Measurements from ENCODE around the gene GRK2. TPM values are rescaled to one million over a fixed set of nuclear protein-coding genes. Genes with fewer than 3 reads are reported as not detected.

GRK2 gene
- polyA plus RNA-seq, 1 donor from 2014 or later: 26.2 TPM

DNA sequence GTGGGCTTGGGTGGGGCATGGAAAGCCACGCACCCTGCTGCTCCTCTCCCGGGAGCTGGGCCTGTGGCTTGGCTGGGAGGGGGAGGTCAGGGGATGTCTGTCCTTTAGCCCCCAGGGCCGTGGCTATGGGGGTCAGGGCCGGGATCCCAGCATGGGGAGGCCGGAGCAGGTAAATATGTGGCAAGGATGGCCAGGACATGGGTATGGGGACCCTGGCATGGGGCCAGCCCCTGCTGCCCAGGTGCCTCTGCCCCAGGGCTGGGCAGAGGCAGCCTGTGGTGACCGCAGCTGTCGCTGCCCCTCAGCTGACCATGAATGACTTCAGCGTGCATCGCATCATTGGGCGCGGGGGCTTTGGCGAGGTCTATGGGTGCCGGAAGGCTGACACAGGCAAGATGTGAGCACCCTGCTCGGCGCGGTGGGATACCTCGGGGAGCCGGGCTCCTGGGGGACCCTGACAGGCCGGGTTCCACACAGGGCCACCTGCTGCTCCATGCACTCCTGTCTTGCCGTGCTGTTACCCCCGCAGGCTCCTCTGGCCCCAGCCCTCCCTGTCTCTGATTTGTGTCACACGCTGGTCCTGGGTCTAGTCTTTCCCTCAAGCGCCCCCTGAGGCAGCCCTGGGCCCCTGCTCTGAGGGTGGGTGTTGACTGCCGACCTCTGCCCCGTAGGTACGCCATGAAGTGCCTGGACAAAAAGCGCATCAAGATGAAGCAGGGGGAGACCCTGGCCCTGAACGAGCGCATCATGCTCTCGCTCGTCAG, 14.7 kb downstream of the GRK2 start:
- Mint-ChIP-seq H3K36me3 (no peaks in the 10 kb centered on the region), H3K27ac (peak overlapping the region in 1 of 3 donors; percentile 86), H3K9me3 (no peaks in the 10 kb centered on the region), H3K27me3 (peaks cover 2% of the 10 kb centered on the region), H3K4me1 (peaks cover 13 to 24% (median 23%) of the 10 kb centered on the region in 3 donors), H3K4me3 (no peak overlapping the region)

DNA sequence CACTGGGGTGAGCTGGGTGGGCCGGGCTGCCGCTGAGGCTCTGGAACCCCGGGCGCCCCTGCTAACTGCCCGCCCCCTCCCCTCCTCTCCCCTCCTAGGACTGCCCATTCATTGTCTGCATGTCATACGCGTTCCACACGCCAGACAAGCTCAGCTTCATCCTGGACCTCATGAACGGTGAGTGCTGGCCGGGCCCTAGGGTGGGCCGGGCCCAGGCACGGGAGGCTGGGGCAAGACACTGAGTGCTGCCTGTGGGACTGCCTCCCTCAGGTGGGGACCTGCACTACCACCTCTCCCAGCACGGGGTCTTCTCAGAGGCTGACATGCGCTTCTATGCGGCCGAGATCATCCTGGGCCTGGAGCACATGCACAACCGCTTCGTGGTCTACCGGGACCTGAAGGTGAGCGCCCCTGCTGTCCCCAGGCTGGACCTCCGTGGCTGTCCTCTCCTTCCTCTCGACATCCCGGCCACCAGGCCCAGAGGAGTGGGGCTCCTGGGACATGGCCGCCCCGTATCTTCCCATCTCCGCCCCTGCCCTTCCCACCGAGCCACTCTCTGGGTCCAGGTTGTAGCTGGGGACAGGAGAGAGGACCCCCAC, 15.4 kb downstream of the GRK2 start:
- Mint-ChIP-seq H3K9me3 (no peaks in the 10 kb centered on the region), H3K27ac (no peak overlapping the region), H3K4me1 (peaks cover 9 to 21% (median 18%) of the 10 kb centered on the region in 3 donors), H3K27me3 (peaks cover under 1% of the 10 kb centered on the region), H3K4me3 (no peak overlapping the region), H3K36me3 (no peaks in the 10 kb centered on the region)

DNA sequence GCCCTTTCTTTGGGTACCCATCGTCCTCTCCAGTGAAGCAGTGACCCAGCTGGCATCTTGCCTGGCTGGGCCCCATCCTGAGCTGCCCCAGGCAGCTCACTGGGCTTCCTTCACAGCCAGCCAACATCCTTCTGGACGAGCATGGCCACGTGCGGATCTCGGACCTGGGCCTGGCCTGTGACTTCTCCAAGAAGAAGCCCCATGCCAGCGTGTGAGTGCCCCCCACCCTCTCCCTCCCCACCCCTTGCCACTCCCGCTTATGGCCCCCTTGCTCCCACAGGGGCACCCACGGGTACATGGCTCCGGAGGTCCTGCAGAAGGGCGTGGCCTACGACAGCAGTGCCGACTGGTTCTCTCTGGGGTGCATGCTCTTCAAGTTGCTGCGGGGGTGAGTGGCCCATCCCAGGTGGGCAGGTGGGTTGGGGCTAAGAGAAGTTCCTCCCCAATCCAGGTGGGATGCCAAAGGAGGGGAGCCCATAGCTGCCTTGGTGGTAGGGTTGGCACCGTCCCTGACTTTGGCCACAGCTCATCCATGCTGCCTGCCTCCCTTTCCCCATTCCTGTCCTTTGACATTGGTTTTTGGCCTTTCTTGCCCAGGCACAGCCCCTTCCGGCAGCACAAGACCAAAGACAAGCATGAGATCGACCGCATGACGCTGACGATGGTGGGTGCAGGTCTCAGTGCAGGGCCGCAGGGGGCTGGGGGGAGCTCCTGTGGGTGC, 16.0 kb downstream of the GRK2 start:
- Mint-ChIP-seq H3K27me3 (peaks cover 2% of the 10 kb centered on the region), H3K36me3 (no peaks in the 10 kb centered on the region), H3K4me1 (peaks cover 9 to 25% (median 21%) of the 10 kb centered on the region in 3 donors), H3K27ac (peak overlapping the region in 2 of 3 donors; percentile 78 to 86), H3K9me3 (no peaks in the 10 kb centered on the region), H3K4me3 (no peak overlapping the region)

DNA sequence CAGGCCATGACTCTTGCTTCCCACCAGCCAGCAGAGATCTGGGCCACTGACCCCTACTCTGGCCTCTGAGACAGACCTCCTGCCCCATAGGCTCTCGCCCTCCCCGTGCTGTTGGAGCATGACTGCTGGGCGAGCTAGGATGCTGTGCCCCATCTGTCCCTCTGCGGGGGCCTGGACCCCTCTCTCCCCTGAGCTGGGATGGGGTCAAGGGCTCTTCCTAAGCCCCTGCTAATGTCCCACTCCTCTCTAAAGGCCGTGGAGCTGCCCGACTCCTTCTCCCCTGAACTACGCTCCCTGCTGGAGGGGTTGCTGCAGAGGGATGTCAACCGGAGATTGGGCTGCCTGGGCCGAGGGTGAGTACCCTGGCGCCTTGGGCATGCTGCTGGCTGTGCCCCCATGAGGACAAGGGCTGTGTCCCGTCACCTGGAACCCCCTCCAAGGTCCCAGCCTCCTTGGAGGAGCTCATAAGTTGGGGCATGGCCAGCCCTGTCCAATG, 16.7 kb downstream of the GRK2 start:
- Mint-ChIP-seq H3K27ac (peak overlapping the region; percentile 78 to 88 (median 86)), H3K4me1 (peaks cover 8 to 26% (median 23%) of the 10 kb centered on the region in 3 donors), H3K36me3 (peaks cover 3% of the 10 kb centered on the region), H3K4me3 (no peak overlapping the region), H3K9me3 (no peaks in the 10 kb centered on the region), H3K27me3 (peaks cover 4% of the 10 kb centered on the region)

DNA sequence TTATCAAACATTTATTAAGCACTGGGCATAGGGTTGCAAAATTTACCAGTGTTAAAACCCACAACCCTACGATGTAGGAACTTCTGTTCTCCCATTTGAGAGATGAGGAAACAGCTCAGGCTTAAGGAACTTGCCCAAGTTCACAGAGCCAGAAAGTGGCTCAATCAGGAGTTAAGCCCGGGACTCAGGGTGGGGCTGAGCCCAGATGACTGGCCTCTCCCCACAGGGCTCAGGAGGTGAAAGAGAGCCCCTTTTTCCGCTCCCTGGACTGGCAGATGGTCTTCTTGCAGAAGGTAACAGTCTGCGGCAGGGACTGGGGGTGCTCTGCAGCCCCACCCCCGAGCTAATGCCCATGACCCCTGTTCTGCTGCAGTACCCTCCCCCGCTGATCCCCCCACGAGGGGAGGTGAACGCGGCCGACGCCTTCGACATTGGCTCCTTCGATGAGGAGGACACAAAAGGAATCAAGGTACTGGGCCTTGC, 17.2 kb downstream of the GRK2 start:
- Mint-ChIP-seq H3K9me3 (no peaks in the 10 kb centered on the region), H3K36me3 (peaks cover 3% of the 10 kb centered on the region), H3K4me1 (peaks cover 8 to 29% (median 23%) of the 10 kb centered on the region in 3 donors), H3K27ac (peak overlapping the region in 2 of 3 donors; percentile 88 to 96), H3K27me3 (peaks cover 4% of the 10 kb centered on the region), H3K4me3 (peak overlapping the region in 1 of 4 donors; percentile 32)

DNA sequence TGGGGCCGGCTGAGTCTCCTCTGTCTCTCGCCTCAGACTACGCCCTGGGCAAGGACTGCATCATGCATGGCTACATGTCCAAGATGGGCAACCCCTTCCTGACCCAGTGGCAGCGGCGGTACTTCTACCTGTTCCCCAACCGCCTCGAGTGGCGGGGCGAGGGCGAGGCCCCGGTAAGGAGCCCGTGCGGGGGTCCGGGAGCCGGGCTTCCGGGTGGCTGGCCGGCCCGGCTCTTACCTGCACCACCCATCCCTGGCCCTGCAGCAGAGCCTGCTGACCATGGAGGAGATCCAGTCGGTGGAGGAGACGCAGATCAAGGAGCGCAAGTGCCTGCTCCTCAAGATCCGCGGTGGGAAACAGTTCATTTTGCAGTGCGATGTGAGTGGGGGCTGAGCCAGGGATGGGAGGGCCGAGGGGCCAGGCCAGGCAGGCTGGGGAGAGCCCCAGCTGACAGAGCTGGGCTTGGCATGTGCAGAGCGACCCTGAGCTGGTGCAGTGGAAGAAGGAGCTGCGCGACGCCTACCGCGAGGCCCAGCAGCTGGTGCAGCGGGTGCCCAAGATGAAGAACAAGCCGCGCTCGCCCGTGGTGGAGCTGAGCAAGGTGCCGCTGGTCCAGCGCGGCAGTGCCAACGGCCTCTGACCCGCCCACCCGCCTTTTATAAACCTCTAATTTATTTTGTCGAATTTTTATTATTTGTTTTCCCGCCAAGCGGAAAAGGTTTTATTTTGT, 18.7 kb downstream of the GRK2 start:
- Mint-ChIP-seq H3K9me3 (no peaks in the 10 kb centered on the region), H3K4me3 (no peak overlapping the region), H3K27ac (peak overlapping the region; percentile 46 to 96 (median 88)), H3K27me3 (peaks cover 4% of the 10 kb centered on the region), H3K4me1 (peaks cover 8 to 25% (median 21%) of the 10 kb centered on the region in 3 donors), H3K36me3 (peaks cover 3% of the 10 kb centered on the region)

DNA sequence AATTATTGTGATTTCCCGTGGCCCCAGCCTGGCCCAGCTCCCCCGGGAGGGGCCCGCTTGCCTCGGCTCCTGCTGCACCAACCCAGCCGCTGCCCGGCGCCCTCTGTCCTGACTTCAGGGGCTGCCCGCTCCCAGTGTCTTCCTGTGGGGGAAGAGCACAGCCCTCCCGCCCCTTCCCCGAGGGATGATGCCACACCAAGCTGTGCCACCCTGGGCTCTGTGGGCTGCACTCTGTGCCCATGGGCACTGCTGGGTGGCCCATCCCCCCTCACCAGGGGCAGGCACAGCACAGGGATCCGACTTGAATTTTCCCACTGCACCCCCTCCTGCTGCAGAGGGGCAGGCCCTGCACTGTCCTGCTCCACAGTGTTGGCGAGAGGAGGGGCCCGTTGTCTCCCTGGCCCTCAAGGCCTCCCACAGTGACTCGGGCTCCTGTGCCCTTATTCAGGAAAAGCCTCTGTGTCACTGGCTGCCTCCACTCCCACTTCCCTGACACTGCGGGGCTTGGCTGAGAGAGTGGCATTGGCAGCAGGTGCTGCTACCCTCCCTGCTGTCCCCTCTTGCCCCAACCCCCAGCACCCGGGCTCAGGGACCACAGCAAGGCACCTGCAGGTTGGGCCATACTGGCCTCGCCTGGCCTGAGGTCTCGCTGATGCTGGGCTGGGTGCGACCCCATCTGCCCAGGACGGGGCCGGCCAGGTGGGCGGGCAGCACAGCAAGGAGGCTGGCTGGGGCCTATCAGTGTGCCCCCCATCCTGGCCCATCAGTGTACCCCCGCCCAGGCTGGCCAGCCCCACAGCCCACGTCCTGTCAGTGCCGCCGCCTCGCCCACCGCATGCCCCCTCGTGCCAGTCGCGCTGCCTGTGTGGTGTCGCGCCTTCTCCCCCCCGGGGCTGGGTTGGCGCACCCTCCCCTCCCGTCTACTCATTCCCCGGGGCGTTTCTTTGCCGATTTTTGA, 19.5 kb downstream of the GRK2 start:
- Mint-ChIP-seq H3K27me3 (peaks cover 4% of the 10 kb centered on the region), H3K36me3 (peaks cover 3% of the 10 kb centered on the region), H3K4me3 (peak overlapping the region in 2 of 4 donors; percentile 5 to 79), H3K27ac (peak overlapping the region; percentile 76 to 99 (median 98)), H3K4me1 (peaks cover 8 to 21% (median 19%) of the 10 kb centered on the region in 3 donors), H3K9me3 (no peaks in the 10 kb centered on the region)

DNA sequence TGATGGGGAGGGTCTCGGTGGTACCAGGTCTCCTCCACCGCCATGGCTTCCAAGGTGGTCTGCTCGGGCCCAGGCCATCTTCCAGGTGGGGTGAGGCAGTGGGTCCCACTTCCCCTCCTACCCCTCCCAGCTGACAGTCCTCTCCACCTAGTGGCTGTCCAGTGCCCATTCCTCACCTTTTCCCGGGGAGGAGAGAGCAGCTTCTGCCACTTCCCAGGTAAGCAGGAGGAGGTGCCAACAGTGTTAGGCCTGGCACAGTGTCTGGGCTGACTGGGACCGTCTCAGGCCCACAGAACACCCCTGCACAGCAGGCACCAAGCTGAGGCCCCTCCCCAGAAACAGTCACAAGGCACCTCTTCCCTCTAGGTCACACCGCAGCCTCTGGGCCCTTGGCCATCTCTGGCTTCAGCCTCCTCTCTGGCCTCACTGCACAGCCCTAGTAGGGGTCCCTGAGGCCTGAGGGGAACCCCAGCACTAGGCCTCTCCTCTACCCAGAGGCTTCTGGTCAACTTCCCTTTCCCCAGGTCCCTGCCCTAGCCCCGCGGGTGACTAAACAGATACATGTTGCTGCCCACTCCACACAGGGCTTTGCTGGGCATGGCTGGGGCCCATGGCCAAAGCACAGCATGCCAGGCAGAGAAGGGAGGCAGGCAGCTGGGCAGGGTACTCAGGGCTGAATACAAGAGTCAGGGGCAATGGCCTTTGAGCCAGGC, 20.5 kb downstream of the GRK2 start:
- Mint-ChIP-seq H3K27ac (peak overlapping the region; percentile 98 to 99 (median 98)), H3K4me1 (peaks cover 8 to 21% (median 19%) of the 10 kb centered on the region in 3 donors), H3K9me3 (no peaks in the 10 kb centered on the region), H3K4me3 (peak overlapping the region in 3 of 4 donors; percentile 77 to 94 (median 79)), H3K36me3 (peaks cover 3% of the 10 kb centered on the region), H3K27me3 (peaks cover 4% of the 10 kb centered on the region)

DNA sequence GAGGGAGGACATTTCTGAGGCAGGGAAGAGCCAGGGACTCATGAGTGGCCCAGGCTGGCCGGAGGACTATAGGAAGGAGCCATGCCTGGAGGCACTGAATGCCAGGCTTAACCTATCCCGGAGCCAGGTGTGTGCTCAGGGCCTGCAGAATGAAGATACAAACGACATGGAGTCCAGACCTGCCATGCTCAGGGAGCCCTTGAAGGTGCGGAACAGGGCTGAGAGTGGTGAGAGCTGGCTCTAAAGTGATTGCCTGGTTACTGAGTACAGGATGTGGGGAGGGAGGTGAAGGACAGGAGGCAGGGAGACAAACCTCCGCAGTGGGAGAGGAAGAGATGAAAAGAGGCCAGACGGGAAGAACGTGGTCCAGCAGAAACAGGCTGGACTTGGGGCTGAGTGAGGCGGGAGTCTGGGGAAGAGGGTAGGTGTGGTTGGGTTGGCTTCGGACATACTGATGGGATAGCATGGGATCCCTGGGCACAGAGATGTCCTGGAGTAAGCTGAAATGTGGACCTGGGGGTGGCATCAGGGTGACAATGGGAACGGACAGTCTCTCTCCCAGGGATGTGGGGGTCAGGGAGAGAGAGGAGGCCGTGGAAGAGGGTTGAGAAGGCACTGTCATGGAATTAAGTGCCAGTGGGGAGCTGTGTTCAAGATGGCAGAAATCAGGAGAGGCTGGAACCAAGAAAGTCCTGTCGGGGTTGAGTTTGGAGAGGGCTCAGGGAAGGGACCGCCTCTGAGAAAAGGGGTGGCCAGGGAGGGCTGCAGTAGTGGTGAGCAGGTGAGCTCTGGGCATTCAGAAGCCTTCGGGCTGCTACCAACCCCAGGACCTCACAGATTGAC, 21.3 kb downstream of the GRK2 start:
- Mint-ChIP-seq H3K4me3 (peak overlapping the region; percentile 77 to 94 (median 86)), H3K27me3 (peaks cover 4% of the 10 kb centered on the region), H3K4me1 (peaks cover 12 to 23% (median 21%) of the 10 kb centered on the region in 3 donors), H3K9me3 (no peaks in the 10 kb centered on the region), H3K27ac (peak overlapping the region; percentile 98 to 99 (median 98)), H3K36me3 (peaks cover 3% of the 10 kb centered on the region)

DNA sequence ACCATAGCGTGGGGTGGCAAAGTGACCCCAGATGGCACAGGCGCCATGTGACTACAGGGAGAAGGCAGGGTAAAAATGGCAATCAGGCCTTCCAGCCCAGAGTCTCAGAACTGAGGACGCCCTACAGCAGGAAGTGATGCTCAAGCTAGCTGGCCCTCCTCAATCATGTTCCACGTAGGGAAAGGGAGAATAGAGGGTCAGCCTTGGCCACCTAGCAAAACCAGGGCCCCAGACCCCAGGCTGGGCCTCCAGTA, 21.9 kb downstream of the GRK2 start:
- H3K27ac Mint-ChIP-seq: peak overlapping the region; percentile 98 to 99 (median 98)
- H3K36me3 Mint-ChIP-seq: peaks cover 3% of the 10 kb centered on the region
- peaks cover 4% of the 10 kb centered on the region for H3K27me3 Mint-ChIP-seq
- H3K4me3 Mint-ChIP-seq: peak overlapping the region; percentile 77 to 94 (median 86)
- peaks cover 17 to 26% (median 26%) of the 10 kb centered on the region in 3 donors for H3K4me1 Mint-ChIP-seq
- H3K9me3 Mint-ChIP-seq: no peaks in the 10 kb centered on the region

DNA sequence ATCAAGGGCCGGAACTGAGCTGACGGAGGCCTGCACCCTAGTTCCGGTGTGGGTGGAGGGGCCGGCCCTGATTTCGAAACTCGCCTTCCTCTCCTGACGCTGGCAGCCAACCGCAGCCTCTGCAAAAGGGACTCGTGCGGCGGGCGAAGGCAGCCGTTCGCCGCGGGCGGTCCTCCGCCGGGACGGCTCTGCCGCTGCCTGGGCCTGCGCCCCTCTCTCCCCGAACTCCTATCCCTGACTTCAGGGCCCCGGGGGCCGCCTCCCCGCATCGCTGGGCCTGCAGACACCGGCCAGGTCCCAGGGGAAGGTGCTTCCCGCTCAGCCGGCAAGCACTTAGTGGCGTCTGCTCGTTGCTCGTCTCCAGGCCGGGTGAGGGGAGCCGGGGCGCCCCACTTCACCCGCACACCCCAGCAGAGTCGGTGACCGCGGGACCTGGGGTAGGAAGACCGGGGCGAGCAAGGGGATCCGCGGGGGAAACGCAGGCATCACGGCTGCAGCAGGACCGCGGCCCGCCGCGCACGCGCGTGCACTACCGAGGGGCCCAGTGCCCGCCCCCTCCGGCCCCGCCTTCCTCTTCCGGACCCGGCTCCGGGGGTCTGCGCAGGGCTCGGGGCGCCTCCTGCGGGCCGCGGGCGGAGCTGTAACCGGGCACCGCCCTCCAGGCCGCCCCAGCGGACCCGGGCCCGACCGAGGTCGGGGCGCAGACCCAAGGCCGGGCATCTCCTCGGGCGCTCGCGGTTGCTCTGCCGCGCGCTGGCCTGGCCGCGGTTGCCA, 22.4 kb downstream of the GRK2 start:
- Mint-ChIP-seq H3K36me3 (peaks cover 3% of the 10 kb centered on the region), H3K4me3 (peak overlapping the region; percentile 77 to 94 (median 86)), H3K27ac (peak overlapping the region; percentile 98 to 99 (median 98)), H3K4me1 (peaks cover 18 to 28% (median 27%) of the 10 kb centered on the region in 3 donors), H3K9me3 (no peaks in the 10 kb centered on the region), H3K27me3 (peaks cover 4% of the 10 kb centered on the region)

DNA sequence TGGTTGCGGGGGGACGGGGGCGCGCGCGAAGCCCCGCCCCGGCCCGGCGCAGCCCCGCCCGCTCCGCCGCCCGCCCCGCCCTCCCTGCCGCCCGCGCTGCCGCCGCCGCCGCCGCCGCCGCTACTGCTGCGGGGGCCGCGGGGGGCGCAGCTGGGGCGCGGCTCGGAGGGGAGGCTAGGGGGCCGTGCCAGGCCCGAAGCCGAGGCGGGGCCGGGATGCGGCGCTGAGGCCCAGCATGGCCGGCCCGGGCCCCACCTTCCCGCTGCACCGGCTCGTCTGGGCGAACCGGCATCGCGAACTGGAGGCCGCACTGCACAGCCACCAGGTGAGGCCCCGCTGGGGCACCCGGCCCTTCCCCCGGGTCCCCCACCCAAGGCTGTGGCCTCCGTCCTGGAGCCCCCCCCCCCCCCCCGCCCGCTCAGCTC, 23.0 kb downstream of the GRK2 start, which contains the start of gene ANKRD13D:
Gene ANKRD13D (plus strand): TSS at position 78 of the 425 bp plus-strand sequence. CDS start 158 bp downstream, at position 236.
- H3K4me1 Mint-ChIP-seq: peaks cover 23 to 31% (median 30%) of the 10 kb centered on the region in 3 donors
- H3K4me3 Mint-ChIP-seq: peak within 1 kb of the TSS; percentile 84 to 95 (median 94)
- no peaks in the 10 kb centered on the region for H3K9me3 Mint-ChIP-seq
- H3K27ac Mint-ChIP-seq: peak within 1 kb of the TSS; percentile 98 to 99 (median 98)
- H3K27me3 Mint-ChIP-seq: peaks cover 4% of the 10 kb centered on the region
- H3K36me3 Mint-ChIP-seq: peaks cover 4% of the 10 kb centered on the region
